ENCODE data around the gene TRIO. TPM values are rescaled to one million over a fixed set of nuclear protein-coding genes. Genes with fewer than 3 reads are reported as not detected.
A peak's percentile ranks its signal among the peaks of the same experiment; 100 is the strongest.

The TRIO gene
- total RNA-seq, 1 donor from 2014 or later = 163 TPM

DNA sequence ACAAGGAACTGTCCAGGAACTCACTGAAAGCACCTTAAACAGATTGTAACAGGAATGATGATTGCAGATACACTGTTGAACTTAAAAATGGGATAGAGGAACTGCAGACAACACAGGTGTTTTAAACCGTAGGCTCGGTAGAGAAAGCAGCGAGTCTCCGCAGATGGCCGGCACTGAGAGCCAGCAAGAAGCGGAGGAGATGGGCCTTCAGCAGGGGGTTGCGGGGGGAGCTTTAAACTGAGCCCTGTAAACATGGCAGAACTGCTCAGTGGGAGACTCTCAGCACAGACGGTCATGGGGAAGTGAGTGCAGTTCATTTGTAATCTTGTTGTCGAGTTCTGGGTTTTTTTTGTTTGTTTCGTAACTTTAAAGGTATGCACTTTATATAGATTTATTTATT, 283.4 kb downstream of the TRIO start:
- DNase-seq (ENCODE audit: low spot score, unreplicated experiment) = no peak
- Mint-ChIP-seq H3K36me3 (ENCODE audit: insufficient read depth) (peaks cover 26% of the 10 kb centered on the region), H3K4me3 (ENCODE audit: low read depth) (no peak overlapping the region), H3K27ac (peak overlapping the region; percentile 44), H3K4me1 (ENCODE audit: low read depth) (peaks cover 24% of the 10 kb centered on the region), H3K27me3 (no peaks in the 10 kb centered on the region), H3K9me3 (ENCODE audit: low read depth) (no peaks in the 10 kb centered on the region)
- TF ChIP-seq, protein P1, sequence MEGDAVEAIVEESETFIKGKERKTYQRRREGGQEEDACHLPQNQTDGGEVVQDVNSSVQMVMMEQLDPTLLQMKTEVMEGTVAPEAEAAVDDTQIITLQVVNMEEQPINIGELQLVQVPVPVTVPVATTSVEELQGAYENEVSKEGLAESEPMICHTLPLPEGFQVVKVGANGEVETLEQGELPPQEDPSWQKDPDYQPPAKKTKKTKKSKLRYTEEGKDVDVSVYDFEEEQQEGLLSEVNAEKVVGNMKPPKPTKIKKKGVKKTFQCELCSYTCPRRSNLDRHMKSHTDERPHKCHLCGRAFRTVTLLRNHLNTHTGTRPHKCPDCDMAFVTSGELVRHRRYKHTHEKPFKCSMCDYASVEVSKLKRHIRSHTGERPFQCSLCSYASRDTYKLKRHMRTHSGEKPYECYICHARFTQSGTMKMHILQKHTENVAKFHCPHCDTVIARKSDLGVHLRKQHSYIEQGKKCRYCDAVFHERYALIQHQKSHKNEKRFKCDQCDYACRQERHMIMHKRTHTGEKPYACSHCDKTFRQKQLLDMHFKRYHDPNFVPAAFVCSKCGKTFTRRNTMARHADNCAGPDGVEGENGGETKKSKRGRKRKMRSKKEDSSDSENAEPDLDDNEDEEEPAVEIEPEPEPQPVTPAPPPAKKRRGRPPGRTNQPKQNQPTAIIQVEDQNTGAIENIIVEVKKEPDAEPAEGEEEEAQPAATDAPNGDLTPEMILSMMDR (IDR thresholded peaks at IDR 0.05; ENCODE audit: unreplicated experiment) = no peak

- Mint-ChIP-seq H3K27me3 (no peaks in the 10 kb centered on the region), H3K4me3 (ENCODE audit: low read depth) (no peak overlapping the region), H3K27ac (no peak overlapping the region), H3K4me1 (ENCODE audit: low read depth) (peaks cover 39% of the 10 kb centered on the region), H3K36me3 (ENCODE audit: insufficient read depth) (peaks cover 17% of the 10 kb centered on the region), H3K9me3 (ENCODE audit: low read depth) (no peaks in the 10 kb centered on the region)
- TF ChIP-seq, protein P1 (IDR thresholded peaks at IDR 0.05; ENCODE audit: unreplicated experiment) = no peak
- no peak for DNase-seq (ENCODE audit: low spot score, unreplicated experiment)
These were observed 285.4 kb downstream of the TRIO start for GRCh38 chr5:14428302-14429081.

DNA sequence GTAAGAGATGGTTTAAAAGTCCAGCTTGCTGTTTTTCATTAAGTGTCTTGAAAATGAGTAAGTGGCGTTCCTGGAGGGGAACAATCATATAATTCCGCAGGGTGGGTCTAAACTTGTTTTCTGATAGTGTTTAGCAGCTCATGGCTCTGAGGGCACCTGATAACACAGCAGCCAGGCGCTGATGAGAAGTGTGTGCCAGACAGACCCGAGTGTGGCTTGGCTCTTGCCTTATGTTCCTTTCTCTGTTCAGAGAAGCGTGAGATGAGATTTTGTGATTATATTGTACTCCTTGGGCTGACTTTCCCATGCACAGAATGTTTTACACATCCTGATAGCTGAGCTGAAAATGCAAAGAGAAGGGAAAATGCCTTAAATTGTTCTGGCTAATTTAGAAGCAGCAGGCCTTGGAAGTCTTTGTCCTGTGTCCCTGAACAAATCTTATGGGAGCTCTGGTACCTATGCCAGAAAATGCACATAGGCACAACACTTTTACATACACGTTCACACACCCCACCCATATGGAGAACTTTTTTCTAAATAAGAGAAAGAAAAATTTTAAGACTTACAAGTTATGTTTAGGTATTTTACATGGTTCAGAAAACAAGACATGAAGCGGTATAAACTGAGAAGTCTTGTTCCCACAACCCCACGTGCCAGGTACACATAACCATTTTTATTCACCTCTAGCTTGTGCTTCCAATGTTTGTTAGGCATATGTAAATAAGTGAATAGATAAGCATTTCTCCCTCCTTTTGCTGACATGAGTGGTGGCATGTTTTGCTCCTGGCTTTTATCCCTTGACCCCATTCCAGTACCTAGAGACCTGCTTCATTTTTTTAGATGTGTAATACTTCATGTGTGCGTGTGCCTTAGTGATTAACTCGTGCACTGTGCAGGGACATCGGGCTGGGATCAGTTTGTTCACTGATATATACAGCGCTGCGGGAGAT, 286.2 kb downstream of the TRIO start:
- Mint-ChIP-seq H3K36me3 (ENCODE audit: insufficient read depth) (peaks cover 17% of the 10 kb centered on the region), H3K27me3 (no peaks in the 10 kb centered on the region), H3K4me1 (ENCODE audit: low read depth) (peaks cover 39% of the 10 kb centered on the region), H3K27ac (peak overlapping the region; percentile 58), H3K4me3 (ENCODE audit: low read depth) (no peak overlapping the region), H3K9me3 (ENCODE audit: low read depth) (no peaks in the 10 kb centered on the region)
- DNase-seq (ENCODE audit: low spot score, unreplicated experiment) = no peak
- TF ChIP-seq, protein P1 (IDR thresholded peaks at IDR 0.05; ENCODE audit: unreplicated experiment) = no peak

DNA sequence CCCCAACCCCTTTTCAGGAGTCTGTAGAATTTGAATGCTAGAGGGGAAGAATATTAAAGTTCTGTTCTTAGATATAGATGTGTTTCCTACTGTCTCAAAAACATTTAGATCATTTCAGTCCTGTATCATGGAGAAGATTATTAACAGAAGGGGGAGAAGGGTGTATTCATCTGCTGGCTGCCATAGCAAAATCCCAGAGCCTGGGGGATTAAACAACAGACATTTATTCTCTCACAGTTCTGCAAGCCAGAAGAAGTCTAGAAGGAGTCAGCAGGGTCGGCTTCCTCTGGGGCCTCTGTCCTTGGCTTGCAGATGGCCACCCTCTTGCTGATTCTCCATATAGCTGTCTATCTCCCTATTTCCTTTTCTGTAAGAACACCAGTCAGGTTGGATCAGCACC, 288.4 kb downstream of the TRIO start:
- Mint-ChIP-seq H3K9me3 (ENCODE audit: low read depth) (no peaks in the 10 kb centered on the region), H3K4me1 (ENCODE audit: low read depth) (peaks cover 43% of the 10 kb centered on the region), H3K27me3 (no peaks in the 10 kb centered on the region), H3K36me3 (ENCODE audit: insufficient read depth) (peaks cover 18% of the 10 kb centered on the region), H3K4me3 (ENCODE audit: low read depth) (no peak overlapping the region), H3K27ac (no peak overlapping the region)
- TF ChIP-seq, protein P1 (IDR thresholded peaks at IDR 0.05; ENCODE audit: unreplicated experiment) = no peak
- DNase-seq (ENCODE audit: low spot score, unreplicated experiment) = no peak

GRCh38 chr5:14432931-14433589, 289.9 kb downstream of the TRIO start:
- Mint-ChIP-seq H3K27me3 (no peaks in the 10 kb centered on the region), H3K36me3 (ENCODE audit: insufficient read depth) (peaks cover 18% of the 10 kb centered on the region), H3K4me3 (ENCODE audit: low read depth) (peak overlapping the region; percentile 44), H3K9me3 (ENCODE audit: low read depth) (no peaks in the 10 kb centered on the region), H3K4me1 (ENCODE audit: low read depth) (peaks cover 42% of the 10 kb centered on the region), H3K27ac (peak overlapping the region; percentile 90)
- DNase-seq (ENCODE audit: low spot score, unreplicated experiment) = no peak
- TF ChIP-seq, protein P1 (IDR thresholded peaks at IDR 0.05; ENCODE audit: unreplicated experiment) = no peak

All from progenitor cell of endocrine pancreas (in vitro differentiated cells).